A549 (cell line): ENCODE measurements around the gene ZNF79. TPM values are rescaled to one million over a fixed set of nuclear protein-coding genes. Genes with fewer than 3 reads are reported as not detected.
A peak's percentile ranks its signal among the peaks of the same experiment; 100 is the strongest.

Experiments
- ATAC-seq, 2 experiments: fragments of 200-7000 bp in 1 of 2; fragments of >200 bp in 1 of 2; cut with Nextera tagmentation in 1 of 2; cut with Tn5 transposase in 1 of 2; 3 replicates each; pipeline versions ENCODE4 v1.8.0 to v1.9.1; 2018 to 2020; ENCODE audit warnings: mild to moderate bottlenecking in 1 of 2, moderate library complexity in 1 of 2
- CTCF ChIA-PET: fragments of 300-600 bp; sonication (Branson Sonifier 250); formaldehyde crosslinking; extraction: SDS; loops from one replicate; lab custom pipeline; 2021; ENCODE audit warnings: antibody characterized with exemption, inconsistent platforms; lab: Yijun Ruan, JAX
- POLR2A ChIA-PET: fragments of 350-600 bp; formaldehyde crosslinking; extraction: SDS; loops from one replicate; lab custom pipeline; 2021; ENCODE audit warnings: antibody characterized with exemption, inconsistent platforms; lab: Yijun Ruan, JAX
- DNase-seq, 2 experiments: peaks; one replicate each; pipeline versions ENCODE4 v3.0.0 to v3.0.0-alpha.2; 2011 to 2016; ENCODE audit warnings: low read depth in 1 of 2, low spot score in 1 of 2
- FAIRE-seq: peaks from 2 replicates; lab custom pipeline; 2011; peaks lifted over from hg19 to GRCh38; lab: Jason Lieb, UNC
- H3K27ac ChIP-seq, 2 experiments: fragments of >200 bp; sonication (Bioruptor Twin); formaldehyde crosslinking; 3 replicates each; pipeline ENCODE4 v1.5.1; 2016 to 2017
- H3K4me1 ChIP-seq: fragments of >200 bp; sonication (Bioruptor Twin); formaldehyde crosslinking; 3 replicates; pipeline ENCODE4 v1.6.1; 2016
- H3K4me2 ChIP-seq: fragments of >200 bp; sonication (Bioruptor Twin); formaldehyde crosslinking; 3 replicates; pipeline ENCODE4 v1.6.1; 2016
- H3K4me3 ChIP-seq: fragments of >200 bp; sonication (Bioruptor Twin); formaldehyde crosslinking; 3 replicates; pipeline ENCODE4 v1.5.1; 2016
- H3K9me3 ChIP-seq: fragments of >200 bp; sonication (Bioruptor Twin); formaldehyde crosslinking; 3 replicates; pipeline ENCODE4 v1.6.1; 2016
- BHLHE40 ChIP-seq: IDR thresholded peaks from 2 replicates; pipeline ENCODE4 v1.6.1; 2012; ENCODE audit warnings: low read depth, low read length, inconsistent platforms
- CBX2 ChIP-seq: fragments of 200-600 bp; sonication (generic); IDR thresholded peaks from 2 replicates; pipeline ENCODE4 v1.6.1; 2016; ENCODE audit warnings: low read depth, mild to moderate bottlenecking, borderline replicate concordance
- CEBPB ChIP-seq, 2 experiments: fragments of >200 bp in 1 of 2; sonication (Bioruptor Twin) in 1 of 2; formaldehyde crosslinking in 1 of 2; IDR thresholded peaks; 2 replicates each; pipeline ENCODE4 v1.6.1; 2012 to 2016
- CHD2 ChIP-seq: fragments of 150-350 bp; IDR thresholded peaks from 2 replicates; pipeline ENCODE4 v1.6.1; 2014; ENCODE audit warnings: low read length; ENCODE audit not compliant: partially characterized antibody
- EP300 ChIP-seq, 2 experiments: fragments of >200 bp; sonication (Bioruptor Twin); formaldehyde crosslinking; IDR thresholded peaks; 2 replicates in 1 of 2; 3 replicates in 1 of 2; pipeline ENCODE4 v1.6.1; 2016 to 2017
- ESRRA ChIP-seq: fragments of 150-350 bp; IDR thresholded peaks from 2 replicates; pipeline ENCODE4 v1.6.1; 2014; ENCODE audit warnings: mild to moderate bottlenecking, low read length, borderline replicate concordance
- FOSL2 ChIP-seq, 2 experiments: fragments of 450-650 bp in 1 of 2; fragments of >200 bp in 1 of 2; sonication (Bioruptor Twin) in 1 of 2; formaldehyde crosslinking; IDR thresholded peaks; 2 replicates each; pipeline versions ENCODE4 v1.5.0 to v1.6.1; 2016 to 2020; ENCODE audit warnings: mild to moderate bottlenecking in 1 of 2, moderate library complexity in 1 of 2
- GATA3 ChIP-seq: IDR thresholded peaks from 2 replicates; pipeline ENCODE4 v1.6.1; 2012; ENCODE audit warnings: borderline replicate concordance
- HEYL ChIP-seq: fragments of 250-450 bp; sonication (Bioruptor Pico); IDR thresholded peaks from 2 replicates; pipeline ENCODE4 v1.8.0; 2021; ENCODE audit warnings: mild to moderate bottlenecking, moderate library complexity
- JUN ChIP-seq, 2 experiments: fragments of >200 bp; sonication (Bioruptor Twin); formaldehyde crosslinking; IDR thresholded peaks; 2 replicates in 1 of 2; 3 replicates in 1 of 2; pipeline ENCODE4 v1.6.1; 2016 to 2017
- KDM5A ChIP-seq: fragments of 200-600 bp; sonication (generic); IDR thresholded peaks from 2 replicates; pipeline ENCODE4 v1.6.1; 2016; ENCODE audit warnings: antibody characterized with exemption, mild to moderate bottlenecking
- NPAS2 ChIP-seq: fragments of 250-450 bp; sonication (Bioruptor Pico); IDR thresholded peaks from 2 replicates; pipeline ENCODE4 v1.8.0; 2022; ENCODE audit warnings: mild to moderate bottlenecking, moderate library complexity, borderline replicate concordance
- PHF8 ChIP-seq: fragments of 200-600 bp; sonication (generic); IDR thresholded peaks from 2 replicates; pipeline ENCODE4 v1.6.1; 2016; ENCODE audit warnings: low read depth, mild to moderate bottlenecking, antibody characterized with exemption, moderate library complexity, borderline replicate concordance
- POLR2A ChIP-seq: IDR thresholded peaks from 2 replicates; pipeline ENCODE4 v1.6.1; 2012; ENCODE audit warnings: mild to moderate bottlenecking, low read length
- RAD21 ChIP-seq, 2 experiments: fragments of >200 bp in 1 of 2; sonication (Bioruptor Twin) in 1 of 2; formaldehyde crosslinking in 1 of 2; IDR thresholded peaks in 1 of 2; conservative IDR thresholded peaks in 1 of 2; 2 replicates in 1 of 2; 3 replicates in 1 of 2; pipeline ENCODE4 v1.6.1; 2012 to 2018; ENCODE audit warnings: inconsistent platforms in 1 of 2
- RCOR1 ChIP-seq: fragments of 150-350 bp; IDR thresholded peaks from 2 replicates; pipeline ENCODE4 v1.6.1; 2014; ENCODE audit warnings: antibody characterized with exemption, low read length, low read depth
- RFX5 ChIP-seq: fragments of 450-650 bp; IDR thresholded peaks from 2 replicates; pipeline ENCODE4 v1.7.1; 2014; ENCODE audit warnings: antibody characterized with exemption, mild to moderate bottlenecking, moderate library complexity
- SMC3 ChIP-seq: fragments of >200 bp; sonication (Bioruptor Twin); formaldehyde crosslinking; IDR thresholded peaks from 3 replicates; pipeline ENCODE4 v1.6.1; 2018; ENCODE audit warnings: inconsistent platforms
- TP53 ChIP-seq: fragments of 250-450 bp; sonication (Bioruptor Pico); IDR thresholded peaks from 2 replicates; pipeline ENCODE4 v1.5.0; 2021; ENCODE audit warnings: mild to moderate bottlenecking, moderate library complexity
- ZFP36 ChIP-seq: fragments of 450-650 bp; IDR thresholded peaks from 2 replicates; pipeline ENCODE4 v1.6.1; 2014; ENCODE audit warnings: borderline replicate concordance; ENCODE audit not compliant: partially characterized antibody
- WGBS: methylation state at CpG from one replicate; pipeline ENCODE4 v1.1.6; 2017; ENCODE audit errors: missing lambda C conversion rate; 5-methylcytosine and 5-hydroxymethylcytosine counted together
- polyA plus RNA-seq, 4 experiments: library from polyadenylated mRNA; depleted of rRNA in 3 of 4; stranded (reverse); fragments of >200 nt; fragmentation: RNase III in 1 of 4; extraction: RNeasy Plus Mini Kit Qiagen cat#74134 plus additional on column Dnase treatment in 1 of 4; gene quantifications; 2 replicates in 3 of 4; 3 replicates in 1 of 4; pipeline ENCODE4 v1.2.3, GENCODE V29; 2011 to 2017
- TF ChIP-seq, protein P1 (sequence below): IDR thresholded peaks from 2 replicates; pipeline ENCODE4 v1.6.1; 2012; ENCODE audit warnings: low read depth, borderline replicate concordance
- TF ChIP-seq, protein P2 (sequence below): IDR thresholded peaks from 2 replicates; pipeline ENCODE4 v1.6.1; 2012
- TF ChIP-seq, protein P3 (sequence below): fragments of >200 bp; sonication (Bioruptor Twin); formaldehyde crosslinking; IDR thresholded peaks from 2 replicates; pipeline ENCODE4 v1.6.1; 2016
- TF ChIP-seq, protein P4 (sequence below): fragments of >200 bp; sonication (Bioruptor Twin); formaldehyde crosslinking; IDR thresholded peaks from 3 replicates; pipeline ENCODE4 v1.6.1; 2016
- TF ChIP-seq, protein P5 (sequence below): fragments of 250-450 bp; sonication (Bioruptor Pico); IDR thresholded peaks from 2 replicates; pipeline ENCODE4 v1.5.0; 2021; ENCODE audit warnings: mild to moderate bottlenecking, moderate library complexity, borderline replicate concordance
- TF ChIP-seq, protein P6 (sequence below): fragments of 250-450 bp; sonication (Bioruptor Pico); IDR thresholded peaks from 2 replicates; pipeline ENCODE4 v1.5.0; 2020; ENCODE audit warnings: low read depth, mild to moderate bottlenecking, moderate library complexity
- TF ChIP-seq, protein P7 (sequence below): IDR thresholded peaks from 2 replicates; pipeline ENCODE4 v1.6.1; 2012

Gene ZNF79
- polyA plus RNA-seq, 2 of the 4 experiments (the other 2 are of a cell fraction): 4.9 to 5.7 TPM

DNA sequence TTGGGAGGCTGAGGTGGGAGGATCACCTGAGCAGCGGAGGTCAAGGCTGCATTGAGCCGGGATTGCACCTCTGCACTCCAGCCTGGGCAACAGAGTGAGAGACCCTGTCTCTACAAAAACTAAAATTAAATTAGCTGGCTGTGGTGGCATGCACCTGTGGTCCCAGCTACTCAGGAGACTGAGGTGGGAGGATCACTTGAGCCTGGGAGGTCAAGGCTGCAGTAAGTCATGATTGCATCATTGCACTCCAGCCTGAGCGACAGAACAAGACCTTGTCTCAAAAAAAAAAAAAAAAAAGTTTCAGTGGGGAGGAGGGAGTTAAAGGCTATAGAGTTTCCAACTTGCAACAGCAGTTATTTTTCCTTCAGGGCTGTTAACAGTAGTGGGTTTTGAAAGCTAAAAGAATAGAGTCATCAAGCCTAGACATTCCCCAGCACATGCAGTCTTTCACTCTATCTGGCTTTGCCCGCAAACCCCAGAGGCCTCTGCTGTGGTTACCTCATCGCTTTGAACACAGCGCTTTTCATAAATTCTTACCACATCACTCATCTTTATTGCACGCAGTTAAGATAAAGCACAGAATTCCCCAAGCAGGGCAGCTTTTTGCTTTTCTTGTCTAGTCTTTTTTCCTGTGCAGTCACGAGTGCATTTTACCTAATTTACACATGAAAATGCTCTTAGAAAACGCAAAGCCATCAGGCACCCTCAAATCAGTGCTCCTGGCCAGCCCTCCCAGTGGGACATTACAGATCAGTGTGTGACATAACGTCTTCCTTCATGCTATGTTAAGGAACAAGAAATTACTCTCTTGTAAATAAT is 35.9 kb upstream of the ZNF79 start (continued):
- TF ChIP-seq, protein P1, sequence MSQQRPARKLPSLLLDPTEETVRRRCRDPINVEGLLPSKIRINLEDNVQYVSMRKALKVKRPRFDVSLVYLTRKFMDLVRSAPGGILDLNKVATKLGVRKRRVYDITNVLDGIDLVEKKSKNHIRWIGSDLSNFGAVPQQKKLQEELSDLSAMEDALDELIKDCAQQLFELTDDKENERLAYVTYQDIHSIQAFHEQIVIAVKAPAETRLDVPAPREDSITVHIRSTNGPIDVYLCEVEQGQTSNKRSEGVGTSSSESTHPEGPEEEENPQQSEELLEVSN: no peak
- TF ChIP-seq CBX2: no peak
- TF ChIP-seq CHD2: no peak
- TF ChIP-seq, protein P2, sequence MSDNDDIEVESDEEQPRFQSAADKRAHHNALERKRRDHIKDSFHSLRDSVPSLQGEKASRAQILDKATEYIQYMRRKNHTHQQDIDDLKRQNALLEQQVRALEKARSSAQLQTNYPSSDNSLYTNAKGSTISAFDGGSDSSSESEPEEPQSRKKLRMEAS: peak; percentile 70
- peak; percentile 85 to 93; a peak in 4 of 5 replicates for TF ChIP-seq JUN (IDR thresholded peaks at IDR 0.05)
- peak in 1 of 2 experiments; percentile 9; a peak in 1 of 5 replicates for TF ChIP-seq RAD21 (conservative IDR thresholded peaks at IDR 0.05 in 1 of 2, IDR thresholded peaks at IDR 0.05 in 1 of 2)
- peak; percentile 51 for TF ChIP-seq FOSL2 (IDR thresholded peaks at IDR 0.05)
- peak; percentile 81 for TF ChIP-seq FOSL2 (CRISPR knock-in tag; IDR thresholded peaks at IDR 0.05)
- TF ChIP-seq, protein P3, sequence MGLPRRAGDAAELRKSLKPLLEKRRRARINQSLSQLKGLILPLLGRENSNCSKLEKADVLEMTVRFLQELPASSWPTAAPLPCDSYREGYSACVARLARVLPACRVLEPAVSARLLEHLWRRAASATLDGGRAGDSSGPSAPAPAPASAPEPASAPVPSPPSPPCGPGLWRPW: peak; percentile 56
- TF ChIP-seq, protein P4, sequence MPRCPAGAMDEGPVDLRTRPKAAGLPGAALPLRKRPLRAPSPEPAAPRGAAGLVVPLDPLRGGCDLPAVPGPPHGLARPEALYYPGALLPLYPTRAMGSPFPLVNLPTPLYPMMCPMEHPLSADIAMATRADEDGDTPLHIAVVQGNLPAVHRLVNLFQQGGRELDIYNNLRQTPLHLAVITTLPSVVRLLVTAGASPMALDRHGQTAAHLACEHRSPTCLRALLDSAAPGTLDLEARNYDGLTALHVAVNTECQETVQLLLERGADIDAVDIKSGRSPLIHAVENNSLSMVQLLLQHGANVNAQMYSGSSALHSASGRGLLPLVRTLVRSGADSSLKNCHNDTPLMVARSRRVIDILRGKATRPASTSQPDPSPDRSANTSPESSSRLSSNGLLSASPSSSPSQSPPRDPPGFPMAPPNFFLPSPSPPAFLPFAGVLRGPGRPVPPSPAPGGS: 0 out of 3 replicates have a peak, but pooled peaks have one; percentile 53
- no peak for TF ChIP-seq HEYL (CRISPR knock-in tag)
- peak; percentile 81; the same call in 1 of the 2 replicates for TF ChIP-seq GATA3
- no peak for TF ChIP-seq ZFP36
- no peak for TF ChIP-seq KDM5A
- no peak for TF ChIP-seq POLR2A
- peak; percentile 77 to 81; a peak in 3 of 4 replicates for TF ChIP-seq CEBPB (IDR thresholded peaks at IDR 0.05)
- no peak for TF ChIP-seq SMC3
- TF ChIP-seq EP300 (IDR thresholded peaks at IDR 0.05): peak; percentile 68 to 85; a peak in 3 of 5 replicates
- TF ChIP-seq, protein P5, sequence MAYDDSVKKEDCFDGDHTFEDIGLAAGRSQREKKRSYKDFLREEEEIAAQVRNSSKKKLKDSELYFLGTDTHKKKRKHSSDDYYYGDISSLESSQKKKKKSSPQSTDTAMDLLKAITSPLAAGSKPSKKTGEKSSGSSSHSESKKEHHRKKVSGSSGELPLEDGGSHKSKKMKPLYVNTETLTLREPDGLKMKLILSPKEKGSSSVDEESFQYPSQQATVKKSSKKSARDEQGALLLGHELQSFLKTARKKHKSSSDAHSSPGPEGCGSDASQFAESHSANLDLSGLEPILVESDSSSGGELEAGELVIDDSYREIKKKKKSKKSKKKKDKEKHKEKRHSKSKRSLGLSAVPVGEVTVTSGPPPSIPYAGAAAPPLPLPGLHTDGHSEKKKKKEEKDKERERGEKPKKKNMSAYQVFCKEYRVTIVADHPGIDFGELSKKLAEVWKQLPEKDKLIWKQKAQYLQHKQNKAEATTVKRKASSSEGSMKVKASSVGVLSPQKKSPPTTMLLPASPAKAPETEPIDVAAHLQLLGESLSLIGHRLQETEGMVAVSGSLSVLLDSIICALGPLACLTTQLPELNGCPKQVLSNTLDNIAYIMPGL (CRISPR knock-in tag): no peak
- no peak for TF ChIP-seq BHLHE40

DNA sequence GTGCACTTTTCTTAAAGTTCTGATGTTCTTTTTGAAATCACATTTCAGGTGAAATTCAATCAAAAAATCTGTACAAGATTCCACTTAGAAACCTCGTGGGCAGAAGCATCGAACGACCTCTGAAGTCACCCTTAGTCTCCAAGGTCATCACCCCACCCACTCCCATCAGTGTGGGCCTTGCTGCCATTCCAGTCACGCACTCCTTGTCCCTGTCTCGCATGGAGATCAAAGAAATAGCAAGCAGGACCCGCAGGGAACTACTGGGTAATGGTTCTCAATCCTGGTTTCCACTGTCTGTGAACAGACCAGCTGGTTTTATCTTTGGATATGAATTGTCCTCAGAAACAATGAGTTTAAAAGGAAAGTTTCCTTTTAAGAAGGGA is 35.3 kb upstream of the ZNF79 start:
- H3K4me3 ChIP-seq: no peak overlapping the region
- POLR2A ChIA-PET: interaction anchor here (1.4 to 1.5 kb wide), 2 partner anchors 8 to 63 kb away, joined by 10 to 18 read pairs; partner anchors contain the start of genes LRSAM1, RPL12 and SLC2A8
- CTCF ChIA-PET: interaction anchor here (1.0 to 1.8 kb wide), 5 partner anchors 10 to 100 kb away, joined by 3 to 7 read pairs (median 5); no protein-coding TSS in a partner anchor

More for the DNA sequence above, 35.3 kb upstream of the ZNF79 start:
- Histone ChIP-seq H3K4me2 (peak overlapping the region; percentile 90), H3K4me1 (peaks cover 35% of the 10 kb centered on the region), H3K9me3 (no peaks in the 10 kb centered on the region), H3K27ac (peak overlapping the region; percentile 88 to 94)
- TF ChIP-seq KDM5A (no peak), ESRRA (no peak; the same call in 1 of the 2 replicates), BHLHE40 (no peak), RFX5 (no peak), EP300 (IDR thresholded peaks at IDR 0.05) (no peak), NPAS2 (no peak), PHF8 (no peak), TP53 (CRISPR knock-in tag) (no peak), RCOR1 (no peak), ZFP36 (no peak), GATA3 (no peak)
- TF ChIP-seq, protein P6, sequence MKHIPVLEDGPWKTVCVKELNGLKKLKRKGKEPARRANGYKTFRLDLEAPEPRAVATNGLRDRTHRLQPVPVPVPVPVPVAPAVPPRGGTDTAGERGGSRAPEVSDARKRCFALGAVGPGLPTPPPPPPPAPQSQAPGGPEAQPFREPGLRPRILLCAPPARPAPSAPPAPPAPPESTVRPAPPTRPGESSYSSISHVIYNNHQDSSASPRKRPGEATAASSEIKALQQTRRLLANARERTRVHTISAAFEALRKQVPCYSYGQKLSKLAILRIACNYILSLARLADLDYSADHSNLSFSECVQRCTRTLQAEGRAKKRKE (CRISPR knock-in tag): no peak
- TF ChIP-seq, protein P1: no peak
- TF ChIP-seq, protein P7, sequence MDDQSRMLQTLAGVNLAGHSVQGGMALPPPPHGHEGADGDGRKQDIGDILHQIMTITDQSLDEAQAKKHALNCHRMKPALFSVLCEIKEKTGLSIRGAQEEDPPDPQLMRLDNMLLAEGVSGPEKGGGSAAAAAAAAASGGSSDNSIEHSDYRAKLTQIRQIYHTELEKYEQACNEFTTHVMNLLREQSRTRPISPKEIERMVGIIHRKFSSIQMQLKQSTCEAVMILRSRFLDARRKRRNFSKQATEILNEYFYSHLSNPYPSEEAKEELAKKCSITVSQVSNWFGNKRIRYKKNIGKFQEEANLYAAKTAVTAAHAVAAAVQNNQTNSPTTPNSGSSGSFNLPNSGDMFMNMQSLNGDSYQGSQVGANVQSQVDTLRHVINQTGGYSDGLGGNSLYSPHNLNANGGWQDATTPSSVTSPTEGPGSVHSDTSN: no peak
- TF ChIP-seq, protein P2: no peak
- ATAC-seq (peak; percentile 23 to 36; a peak in 5 of 6 replicates), FAIRE-seq (no peak), DNase-seq (no peak)
- 52% methylated on average over 6 of the region's 6 CpGs for WGBS
